ENCODE data around the gene HPSE2. TPM values are rescaled to one million over a fixed set of nuclear protein-coding genes. Genes with fewer than 3 reads are reported as not detected.

HPSE2 gene
- total RNA-seq, 4 donors from 2014 or later: 1.1 TPM; not detected in 3

- no peaks in the 10 kb centered on the region for H3K27me3 ChIP-seq
- H3K4me1 ChIP-seq: no peaks in the 10 kb centered on the region
- no peaks in the 10 kb centered on the region for H3K9me3 ChIP-seq
- H3K36me3 ChIP-seq: no peaks in the 10 kb centered on the region
- in situ Hi-C loops (cut with MboI; ENCODE audit: low sequenced_read_pairs in 4 of 4): no loop called here
- TF ChIP-seq POLR2A (IDR thresholded peaks at IDR 0.05) (no peak), CTCF (IDR thresholded peaks at IDR 0.05 in 4 of 5, conservative IDR thresholded peaks at IDR 0.05 in 1 of 5) (no peak)
- intact Hi-C loops (cut with DNase I; ENCODE audit: low total_unique reads): no loop called here
- H3K27ac ChIP-seq: no peak overlapping the region
- no peak for DNase-seq
- ATAC-seq: no peak
- H3K4me3 ChIP-seq: no peak overlapping the region
These were observed 221.8 kb downstream of the HPSE2 start for GRCh38 chr10:99013885-99014284.

- intact Hi-C loops (cut with DNase I; ENCODE audit: low total_unique reads): no loop called here
- Histone ChIP-seq H3K27ac (no peak overlapping the region), H3K9me3 (peaks cover 0 to 5% (median 0%) of the 10 kb centered on the region in 3 donors), H3K36me3 (no peaks in the 10 kb centered on the region), H3K4me1 (no peaks in the 10 kb centered on the region), H3K27me3 (no peaks in the 10 kb centered on the region), H3K4me3 (no peak overlapping the region)
- no peak for TF ChIP-seq POLR2A (IDR thresholded peaks at IDR 0.05)
- TF ChIP-seq CTCF (IDR thresholded peaks at IDR 0.05 in 4 of 5, conservative IDR thresholded peaks at IDR 0.05 in 1 of 5): no peak
- in situ Hi-C loops (cut with MboI; ENCODE audit: low sequenced_read_pairs in 4 of 4): no loop called here
- DNase-seq: no peak
- no peak for ATAC-seq
These were observed 225.4 kb downstream of the HPSE2 start for GRCh38 chr10:99010286-99010685.

- ATAC-seq (no peak), DNase-seq (no peak)
- Histone ChIP-seq H3K27ac (no peak overlapping the region), H3K9me3 (peaks cover 0 to 11% (median 0%) of the 10 kb centered on the region in 3 donors), H3K27me3 (no peaks in the 10 kb centered on the region), H3K4me1 (no peaks in the 10 kb centered on the region), H3K36me3 (no peaks in the 10 kb centered on the region), H3K4me3 (no peak overlapping the region)
- in situ Hi-C loops (cut with MboI; ENCODE audit: low sequenced_read_pairs in 4 of 4) (no loop called here), intact Hi-C loops (cut with DNase I; ENCODE audit: low total_unique reads) (no loop called here)
- TF ChIP-seq POLR2A (IDR thresholded peaks at IDR 0.05) (no peak), CTCF (IDR thresholded peaks at IDR 0.05 in 4 of 5, conservative IDR thresholded peaks at IDR 0.05 in 1 of 5) (no peak)
These were observed 227.6 kb downstream of the HPSE2 start for GRCh38 chr10:99008054-99008453.

GRCh38 chr10:99007457-99007856, 228.2 kb downstream of the HPSE2 start:
- H3K36me3 ChIP-seq: no peaks in the 10 kb centered on the region
- intact Hi-C loops (cut with DNase I; ENCODE audit: low total_unique reads): no loop called here
- no peak for ATAC-seq
- no peaks in the 10 kb centered on the region for H3K4me1 ChIP-seq
- in situ Hi-C loops (cut with MboI; ENCODE audit: low sequenced_read_pairs in 4 of 4): no loop called here
- H3K4me3 ChIP-seq: no peak overlapping the region
- H3K27ac ChIP-seq: no peak overlapping the region
- TF ChIP-seq CTCF (IDR thresholded peaks at IDR 0.05 in 4 of 5, conservative IDR thresholded peaks at IDR 0.05 in 1 of 5) (no peak), POLR2A (IDR thresholded peaks at IDR 0.05) (no peak)
- no peak for DNase-seq
- H3K9me3 ChIP-seq: peaks cover 0 to 11% (median 0%) of the 10 kb centered on the region in 3 donors
- H3K27me3 ChIP-seq: no peaks in the 10 kb centered on the region

GRCh38 chr10:99005254-99005653, 230.4 kb downstream of the HPSE2 start:
- no peak for DNase-seq
- Histone ChIP-seq H3K27me3 (no peaks in the 10 kb centered on the region), H3K9me3 (peaks cover 0 to 11% (median 0%) of the 10 kb centered on the region in 3 donors), H3K36me3 (no peaks in the 10 kb centered on the region), H3K27ac (no peak overlapping the region), H3K4me3 (no peak overlapping the region), H3K4me1 (no peaks in the 10 kb centered on the region)
- no peak for TF ChIP-seq POLR2A (IDR thresholded peaks at IDR 0.05)
- no peak for TF ChIP-seq CTCF (IDR thresholded peaks at IDR 0.05 in 4 of 5, conservative IDR thresholded peaks at IDR 0.05 in 1 of 5)
- no peak for ATAC-seq
- intact Hi-C loops (cut with DNase I; ENCODE audit: low total_unique reads): no loop called here
- in situ Hi-C loops (cut with MboI; ENCODE audit: low sequenced_read_pairs in 4 of 4): no loop called here

Measured in gastrocnemius medialis (tissue), 4 donors.